ENCODE data around the gene ARHGEF12. TPM values are rescaled to one million over a fixed set of nuclear protein-coding genes. Genes with fewer than 3 reads are reported as not detected.

The ARHGEF12 gene
- total RNA-seq, 3 donors from 2014 or later, result 88.2 to 119 (median 114) TPM

GRCh38 chr11:120303004-120303637, 33.1 kb upstream of the ARHGEF12 start:
- Histone ChIP-seq H3K4me1 (ENCODE audit: low read depth) (peaks cover 23% of the 10 kb centered on the region), H3K4me3 (no peak overlapping the region), H3K9me3 (no peaks in the 10 kb centered on the region), H3K36me3 (ENCODE audit: low read depth) (no peaks in the 10 kb centered on the region)
- intact Hi-C loops (cut with DNase I, micrococcal nuclease), result loop anchor here (5.0 kb wide), 1 partner anchor 131 kb away; no protein-coding TSS in a partner anchor
- peak; percentile 76 for TF ChIP-seq CTCF (IDR thresholded peaks at IDR 0.05)
- peak; percentile 77 for ATAC-seq
- DNase-seq, result peak in 2 of 3 donors; percentile 64 to 92

GRCh38 chr11:120304526-120304925, 31.7 kb upstream of the ARHGEF12 start:
- Histone ChIP-seq H3K36me3 (ENCODE audit: low read depth) (no peaks in the 10 kb centered on the region), H3K9me3 (no peaks in the 10 kb centered on the region), H3K4me3 (no peak overlapping the region), H3K4me1 (ENCODE audit: low read depth) (peaks cover 25% of the 10 kb centered on the region)
- intact Hi-C loops (cut with DNase I, micrococcal nuclease), result loop anchor here (5.0 kb wide), 1 partner anchor 132 kb away; no protein-coding TSS in a partner anchor
- ATAC-seq, result peak; percentile 53
- no peak for TF ChIP-seq CTCF (IDR thresholded peaks at IDR 0.05)
- DNase-seq, result no peak

GRCh38 chr11:120305286-120305685, 30.9 kb upstream of the ARHGEF12 start:
- Histone ChIP-seq H3K9me3 (no peaks in the 10 kb centered on the region), H3K4me3 (no peak overlapping the region), H3K36me3 (ENCODE audit: low read depth) (no peaks in the 10 kb centered on the region), H3K4me1 (ENCODE audit: low read depth) (peaks cover 27% of the 10 kb centered on the region)
- ATAC-seq (peak; percentile 22), DNase-seq (peak in 2 of 3 donors; percentile 66 to 71)
- no peak for TF ChIP-seq CTCF (IDR thresholded peaks at IDR 0.05)
- intact Hi-C loops (cut with DNase I, micrococcal nuclease), result no loop called here

- peak; percentile 53 for ATAC-seq
- no peak for TF ChIP-seq CTCF (IDR thresholded peaks at IDR 0.05)
- DNase-seq, result peak; percentile 55 to 70 (median 58)
- intact Hi-C loops (cut with DNase I, micrococcal nuclease), result no loop called here
- Histone ChIP-seq H3K9me3 (no peaks in the 10 kb centered on the region), H3K36me3 (ENCODE audit: low read depth) (no peaks in the 10 kb centered on the region), H3K4me1 (ENCODE audit: low read depth) (peaks cover 36% of the 10 kb centered on the region), H3K4me3 (no peak overlapping the region)
Observed at GRCh38 chr11:120306519-120307242, 29.5 kb upstream of the ARHGEF12 start.

GRCh38 chr11:120307476-120307875, 28.7 kb upstream of the ARHGEF12 start:
- H3K9me3 ChIP-seq, result no peaks in the 10 kb centered on the region
- H3K4me1 ChIP-seq (ENCODE audit: low read depth), result peaks cover 30% of the 10 kb centered on the region
- H3K36me3 ChIP-seq (ENCODE audit: low read depth), result no peaks in the 10 kb centered on the region
- intact Hi-C loops (cut with DNase I, micrococcal nuclease), result no loop called here
- no peak for TF ChIP-seq CTCF (IDR thresholded peaks at IDR 0.05)
- ATAC-seq, result no peak
- no peak overlapping the region for H3K4me3 ChIP-seq
- no peak for DNase-seq

All from mucosa of descending colon (tissue), 3 donors.